ENCODE measurements around the gene ADGRA1. TPM values are rescaled to one million over a fixed set of nuclear protein-coding genes. Genes with fewer than 3 reads are reported as not detected.

The ADGRA1 gene
- total RNA-seq, 1 donor from 2014 or later: 0.99 TPM

DNA sequence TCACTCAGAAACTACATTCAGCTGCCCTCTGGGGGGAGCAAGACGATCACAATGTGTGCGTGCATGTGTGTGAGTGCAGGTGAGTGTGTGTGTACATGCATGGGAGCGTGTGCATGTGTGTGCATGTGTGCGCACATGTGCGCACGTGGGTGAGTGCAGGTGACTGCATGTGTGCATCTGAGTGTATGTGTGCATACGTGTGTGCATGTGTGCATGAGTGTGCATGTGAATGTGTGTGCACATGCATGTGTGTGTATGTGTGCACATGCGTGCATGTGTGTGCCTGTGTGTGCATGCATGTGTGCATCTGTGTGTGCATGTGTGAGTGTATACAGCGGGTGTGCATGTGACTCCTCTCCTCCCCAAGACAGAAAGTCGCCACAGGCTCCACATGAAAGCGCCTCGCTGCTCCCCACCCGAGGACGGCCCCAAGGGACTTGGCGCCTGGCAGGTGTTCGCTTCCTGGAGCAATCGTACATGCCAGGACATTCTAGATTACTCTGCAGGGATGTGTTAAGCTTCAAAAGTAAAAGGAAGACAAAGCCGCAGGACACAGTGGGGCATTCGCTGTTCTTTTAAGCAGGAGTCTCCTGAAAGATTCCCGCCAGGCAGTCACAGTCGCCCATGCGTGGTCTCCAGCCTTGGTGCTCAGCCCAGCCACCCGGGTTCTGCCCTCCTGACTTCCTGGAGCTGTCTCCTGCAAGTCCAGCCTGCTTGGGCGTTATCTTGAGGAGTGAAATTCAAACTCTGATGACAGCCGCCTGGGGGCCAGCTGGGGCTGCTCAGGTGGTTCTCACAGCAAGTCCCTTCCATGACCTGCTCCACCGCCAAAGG, 42.0 kb upstream of the ADGRA1 start:
- H3K9me3 Mint-ChIP-seq: no peaks in the 10 kb centered on the region
- no peak for DNase-seq (ENCODE audit: extremely low spot score, unreplicated experiment)
- TF ChIP-seq, protein P1, sequence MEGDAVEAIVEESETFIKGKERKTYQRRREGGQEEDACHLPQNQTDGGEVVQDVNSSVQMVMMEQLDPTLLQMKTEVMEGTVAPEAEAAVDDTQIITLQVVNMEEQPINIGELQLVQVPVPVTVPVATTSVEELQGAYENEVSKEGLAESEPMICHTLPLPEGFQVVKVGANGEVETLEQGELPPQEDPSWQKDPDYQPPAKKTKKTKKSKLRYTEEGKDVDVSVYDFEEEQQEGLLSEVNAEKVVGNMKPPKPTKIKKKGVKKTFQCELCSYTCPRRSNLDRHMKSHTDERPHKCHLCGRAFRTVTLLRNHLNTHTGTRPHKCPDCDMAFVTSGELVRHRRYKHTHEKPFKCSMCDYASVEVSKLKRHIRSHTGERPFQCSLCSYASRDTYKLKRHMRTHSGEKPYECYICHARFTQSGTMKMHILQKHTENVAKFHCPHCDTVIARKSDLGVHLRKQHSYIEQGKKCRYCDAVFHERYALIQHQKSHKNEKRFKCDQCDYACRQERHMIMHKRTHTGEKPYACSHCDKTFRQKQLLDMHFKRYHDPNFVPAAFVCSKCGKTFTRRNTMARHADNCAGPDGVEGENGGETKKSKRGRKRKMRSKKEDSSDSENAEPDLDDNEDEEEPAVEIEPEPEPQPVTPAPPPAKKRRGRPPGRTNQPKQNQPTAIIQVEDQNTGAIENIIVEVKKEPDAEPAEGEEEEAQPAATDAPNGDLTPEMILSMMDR (conservative IDR thresholded peaks at IDR 0.05): no peak
- H3K4me3 Mint-ChIP-seq: no peak overlapping the region
- H3K27me3 Mint-ChIP-seq: peaks cover 4% of the 10 kb centered on the region
- no peaks in the 10 kb centered on the region for H3K36me3 Mint-ChIP-seq
- peaks cover 11% of the 10 kb centered on the region for H3K4me1 Mint-ChIP-seq (ENCODE audit: unreplicated experiment)
- no peak overlapping the region for H3K27ac Mint-ChIP-seq

DNA sequence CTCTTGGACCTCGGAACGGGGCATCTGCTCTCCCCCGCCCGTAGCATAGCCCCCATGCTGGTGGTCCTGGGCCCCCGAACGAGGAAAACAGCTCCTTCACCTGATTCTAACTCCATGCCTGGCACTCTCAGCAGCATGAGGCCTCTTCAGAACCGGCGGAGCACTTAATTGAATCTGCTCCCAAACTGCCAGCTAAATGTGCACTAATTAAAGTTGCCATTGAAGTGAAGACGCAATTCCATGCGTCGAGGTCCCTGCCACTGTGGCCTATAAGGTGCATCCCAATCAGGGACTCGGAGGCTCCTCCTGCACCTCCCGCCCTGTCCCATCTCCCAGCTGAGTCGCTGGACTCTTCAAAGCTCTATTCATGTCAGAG, 41.3 kb upstream of the ADGRA1 start:
- no peaks in the 10 kb centered on the region for H3K36me3 Mint-ChIP-seq
- no peak for DNase-seq (ENCODE audit: extremely low spot score, unreplicated experiment)
- H3K9me3 Mint-ChIP-seq: no peaks in the 10 kb centered on the region
- no peak overlapping the region for H3K27ac Mint-ChIP-seq
- peaks cover 14% of the 10 kb centered on the region for H3K4me1 Mint-ChIP-seq (ENCODE audit: unreplicated experiment)
- TF ChIP-seq, protein P1 (conservative IDR thresholded peaks at IDR 0.05): no peak
- peaks cover 4% of the 10 kb centered on the region for H3K27me3 Mint-ChIP-seq
- H3K4me3 Mint-ChIP-seq: no peak overlapping the region

DNA sequence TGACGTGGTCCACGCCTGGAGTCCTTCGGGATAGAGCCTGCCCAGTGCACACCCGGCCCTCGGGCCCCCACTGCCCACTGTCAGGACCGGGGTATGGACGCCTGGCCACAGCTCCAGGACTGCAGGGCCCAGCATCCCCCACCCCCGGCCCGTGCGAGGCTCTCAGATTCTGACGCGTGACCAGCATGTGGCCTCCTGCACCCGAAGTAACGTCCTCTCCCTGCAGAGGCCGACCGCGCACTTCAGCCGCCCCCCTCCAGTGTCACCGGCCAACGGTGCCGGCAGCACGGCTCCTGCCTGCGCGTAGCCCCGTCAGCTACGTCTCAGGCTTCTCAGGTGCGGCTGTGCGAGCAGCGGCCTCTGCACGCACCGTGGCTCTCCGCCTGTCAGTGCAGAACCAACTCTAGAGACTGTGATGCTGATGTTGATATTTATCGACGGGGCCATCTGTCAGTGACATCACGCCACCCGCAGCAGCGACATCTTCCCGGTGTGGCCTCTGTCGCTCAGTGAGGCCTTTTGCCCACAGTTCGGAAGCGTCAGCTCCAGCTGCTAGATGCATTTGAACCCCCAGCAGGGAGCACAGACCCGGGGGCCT, 40.1 kb upstream of the ADGRA1 start:
- Mint-ChIP-seq H3K4me1 (ENCODE audit: unreplicated experiment) (peaks cover 18% of the 10 kb centered on the region), H3K4me3 (no peak overlapping the region), H3K9me3 (no peaks in the 10 kb centered on the region), H3K36me3 (no peaks in the 10 kb centered on the region), H3K27ac (no peak overlapping the region), H3K27me3 (peaks cover 4% of the 10 kb centered on the region)
- TF ChIP-seq, protein P1 (conservative IDR thresholded peaks at IDR 0.05): no peak
- no peak for DNase-seq (ENCODE audit: extremely low spot score, unreplicated experiment)

DNA sequence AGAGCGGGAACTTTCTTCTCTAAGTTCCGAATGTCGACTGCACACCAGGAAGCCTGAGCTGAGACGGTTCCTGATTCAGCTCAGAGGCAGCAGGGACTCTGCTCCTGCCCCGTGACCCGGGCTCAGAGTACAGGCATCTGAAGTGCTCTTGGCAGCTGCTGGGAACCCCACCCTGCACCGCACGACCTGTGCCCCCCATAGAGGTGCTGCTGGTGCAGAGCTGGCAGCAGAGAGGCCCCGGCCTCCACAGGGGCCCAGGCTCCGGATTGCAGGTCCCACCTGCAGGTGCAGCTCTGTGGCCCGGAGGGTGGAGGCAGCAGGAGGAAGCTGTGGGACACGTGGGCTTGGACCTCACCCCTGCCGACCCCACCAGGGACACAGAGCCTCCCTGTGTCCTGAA, 39.5 kb upstream of the ADGRA1 start:
- peaks cover 18% of the 10 kb centered on the region for H3K4me1 Mint-ChIP-seq (ENCODE audit: unreplicated experiment)

DNA sequence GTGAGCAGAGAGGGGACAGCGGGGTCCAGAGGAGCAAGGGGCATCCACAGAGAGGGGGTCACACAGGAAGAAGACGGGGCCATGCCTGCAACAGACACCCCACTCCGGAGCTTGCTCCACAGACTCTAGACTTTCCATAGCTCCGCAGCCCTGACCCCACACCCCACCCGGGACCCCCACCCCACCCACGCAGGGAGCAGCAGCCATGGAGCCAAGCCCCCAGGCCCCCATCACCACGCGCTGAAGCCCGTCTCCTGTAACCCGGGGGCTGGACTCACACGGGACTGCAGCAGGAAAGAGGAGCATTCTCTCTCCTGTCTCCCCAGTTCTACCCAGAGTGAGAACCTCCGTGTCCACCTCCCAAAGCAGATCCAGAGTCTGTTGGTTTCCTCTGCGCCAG, 38.8 kb upstream of the ADGRA1 start:
- H3K27ac Mint-ChIP-seq: no peak overlapping the region
- peaks cover 4% of the 10 kb centered on the region for H3K27me3 Mint-ChIP-seq
- TF ChIP-seq, protein P1 (conservative IDR thresholded peaks at IDR 0.05): no peak
- no peak for DNase-seq (ENCODE audit: extremely low spot score, unreplicated experiment)
- no peak overlapping the region for H3K4me3 Mint-ChIP-seq
- peaks cover 18% of the 10 kb centered on the region for H3K4me1 Mint-ChIP-seq (ENCODE audit: unreplicated experiment)
- H3K9me3 Mint-ChIP-seq: no peaks in the 10 kb centered on the region
- no peaks in the 10 kb centered on the region for H3K36me3 Mint-ChIP-seq

More for the DNA sequence above, 39.5 kb upstream of the ADGRA1 start:
- no peaks in the 10 kb centered on the region for H3K36me3 Mint-ChIP-seq
- H3K4me3 Mint-ChIP-seq: no peak overlapping the region
- no peak overlapping the region for H3K27ac Mint-ChIP-seq
- no peak for DNase-seq (ENCODE audit: extremely low spot score, unreplicated experiment)
- TF ChIP-seq, protein P1 (conservative IDR thresholded peaks at IDR 0.05): no peak
- peaks cover 4% of the 10 kb centered on the region for H3K27me3 Mint-ChIP-seq
- no peaks in the 10 kb centered on the region for H3K9me3 Mint-ChIP-seq

Measured in type B pancreatic cell (in vitro differentiated cells).